HCT116 (cell line): ENCODE results near the gene COQ10B. TPM values are rescaled to one million over a fixed set of nuclear protein-coding genes. Genes with fewer than 3 reads are reported as not detected.

Experiments
- ATAC-seq: fragments of 200-7000 bp; cut with Tn5 transposase; 2 replicates; pipeline ENCODE4 v1.9.1; 2020; ENCODE audit warnings: mild to moderate bottlenecking, moderate library complexity
- BruUV-seq: library from RNA; stranded (reverse); fragments of 400-500 nt; replicated peaks from 2 replicates; lab custom pipeline; 2021; lab: Mats Ljungman, UMichigan
- CTCF ChIA-PET: fragments of 300-600 bp; sonication (Branson Sonifier 250); formaldehyde crosslinking; loops from one replicate; lab custom pipeline; 2021; ENCODE audit warnings: antibody characterized with exemption; lab: Charles Lee
- POLR2A ChIA-PET: fragments of 300-600, 350-600 bp; sonication (Branson Sonifier 250); formaldehyde crosslinking; loops from one replicate; lab custom pipeline; 2021; ENCODE audit warnings: antibody characterized with exemption; lab: Charles Lee
- RAD21 ChIA-PET, 2 experiments: fragments of 300-600 bp; sonication (Branson Sonifier 250); formaldehyde crosslinking; loops; one replicate each; lab custom pipeline; 2023; ENCODE audit warnings: low total read pairs in 2 of 2; ENCODE audit not compliant: uncharacterized antibody in 2 of 2, unreplicated experiment in 2 of 2, low non-redundant PET in 1 of 2; lab: Charles Lee
- DNase-seq: peaks from one replicate; pipeline ENCODE4 v3.0.0-alpha.2; 2010; ENCODE audit warnings: low read depth, low spot score
- H2AFZ ChIP-seq: fragments of 200-600 bp; shearing (Covaris generic), sonication (generic); 2 replicates; pipeline ENCODE4 v1.6.1; 2017; ENCODE audit warnings: low read depth, mixed run types, mixed read lengths, antibody characterized with exemption, low read length; ENCODE audit not compliant: poor library complexity, severe bottlenecking
- H3K27ac ChIP-seq: 2 replicates; pipeline ENCODE4 v1.5.1; 2012; ENCODE audit warnings: low read depth, low read length
- H3K27me3 ChIP-seq: fragments of 200-600 bp; sonication (generic); 2 replicates; pipeline ENCODE4 v1.6.1; 2016; ENCODE audit warnings: mixed run types, low read length, mixed read lengths; ENCODE audit not compliant: insufficient read depth
- H3K36me3 ChIP-seq, 2 experiments: fragments of 200-500 bp in 1 of 2; fragments of 200-600 bp in 1 of 2; sonication (Bioruptor generic) in 1 of 2; sonication (generic) in 1 of 2; 2 replicates each; pipeline versions ENCODE4 v1.5.1 to v1.6.1; 2014 to 2016; ENCODE audit warnings: low read length in 2 of 2, inconsistent platforms in 1 of 2, mixed read lengths in 1 of 2, mixed run types in 1 of 2; ENCODE audit not compliant: insufficient read depth in 2 of 2, control insufficient read depth in 1 of 2
- H3K4me1 ChIP-seq, 2 experiments: fragments of 200-600 bp in 1 of 2; sonication (generic) in 1 of 2; 2 replicates each; pipeline versions ENCODE4 v1.5.1 to v1.6.1; 2012 to 2017; ENCODE audit warnings: low read length in 2 of 2, inconsistent platforms in 1 of 2, mild to moderate bottlenecking in 1 of 2, mixed read lengths in 1 of 2, mixed run types in 1 of 2, moderate library complexity in 1 of 2; ENCODE audit not compliant: insufficient read depth in 2 of 2, control insufficient read depth in 1 of 2
- H3K4me2 ChIP-seq: fragments of 200-600 bp; sonication (generic); 2 replicates; pipeline ENCODE4 v1.6.1; 2017; ENCODE audit warnings: mixed run types, low read length, mixed read lengths
- H3K4me3 ChIP-seq, 2 experiments: fragments of 200-600 bp in 1 of 2; sonication (generic) in 1 of 2; replicated peaks in 1 of 2; 2 replicates each; pipeline ENCODE4 v1.5.1; 2011 to 2016; ENCODE audit warnings: low read length in 2 of 2, control low read depth in 1 of 2, low read depth in 1 of 2, mild to moderate bottlenecking in 1 of 2, mixed read lengths in 1 of 2, mixed run types in 1 of 2
- H3K79me2 ChIP-seq: fragments of 200-600 bp; sonication (generic); 2 replicates; pipeline ENCODE4 v1.6.1; 2017; ENCODE audit warnings: mild to moderate bottlenecking, mixed run types, low read length, moderate library complexity, mixed read lengths; ENCODE audit not compliant: insufficient read depth
- H3K9ac ChIP-seq: fragments of 200-600 bp; sonication (generic); 2 replicates; pipeline ENCODE4 v1.6.1; 2016; ENCODE audit warnings: low read length, mixed read lengths
- H3K9me2 ChIP-seq: fragments of 200-600 bp; sonication (generic), shearing (Covaris generic); 2 replicates; pipeline ENCODE4 v1.6.1; 2017; ENCODE audit warnings: mixed run types, mild to moderate bottlenecking, moderate library complexity; ENCODE audit not compliant: insufficient read depth
- H3K9me3 ChIP-seq, 2 experiments: fragments of 200-500 bp in 1 of 2; fragments of 200-600 bp in 1 of 2; sonication (Bioruptor generic) in 1 of 2; sonication (generic) in 1 of 2; 2 replicates each; pipeline ENCODE4 v1.6.1; 2014 to 2017; ENCODE audit warnings: low read length in 2 of 2, mixed read lengths in 2 of 2, inconsistent platforms in 1 of 2, low read depth in 1 of 2, mild to moderate bottlenecking in 1 of 2, mixed run types in 1 of 2, moderate library complexity in 1 of 2; ENCODE audit not compliant: control insufficient read depth in 1 of 2, insufficient read depth in 1 of 2
- H4K20me1 ChIP-seq: fragments of 200-600 bp; sonication (generic), shearing (Covaris generic); 2 replicates; pipeline ENCODE4 v1.6.1; 2017; ENCODE audit warnings: mixed run types, mild to moderate bottlenecking, moderate library complexity; ENCODE audit not compliant: insufficient read depth
- ATF3 ChIP-seq: IDR thresholded peaks from 2 replicates; pipeline ENCODE4 v1.6.1; 2012
- CBX3 ChIP-seq: IDR thresholded peaks from 2 replicates; pipeline ENCODE4 v1.6.1; 2012; ENCODE audit warnings: low read depth
- EZH2 ChIP-seq: fragments of 200-600 bp; sonication (generic); IDR thresholded peaks from 2 replicates; pipeline ENCODE4 v1.6.1; 2017; ENCODE audit warnings: antibody characterized with exemption, mixed run types
- FOSL1 ChIP-seq: IDR thresholded peaks from 2 replicates; pipeline ENCODE4 v1.6.1; 2012; ENCODE audit warnings: low read depth
- JUND ChIP-seq: IDR thresholded peaks from 2 replicates; pipeline ENCODE4 v1.6.1; 2012
- MAX ChIP-seq: IDR thresholded peaks from 2 replicates; pipeline ENCODE4 v1.6.1; 2012
- POLR2AphosphoS5 ChIP-seq: IDR thresholded peaks from 2 replicates; pipeline ENCODE4 v1.6.1; 2011; ENCODE audit warnings: mild to moderate bottlenecking, low read depth, low read length, moderate library complexity
- RAD21 ChIP-seq: IDR thresholded peaks from 2 replicates; pipeline ENCODE4 v1.6.1; 2012; ENCODE audit warnings: low read depth, mild to moderate bottlenecking
- SIN3A ChIP-seq: IDR thresholded peaks from 2 replicates; pipeline ENCODE4 v1.6.1; 2012; ENCODE audit warnings: low read depth
- YY1 ChIP-seq: IDR thresholded peaks from 2 replicates; pipeline ENCODE4 v1.6.1; 2011; ENCODE audit warnings: low read length, low read depth, moderate library complexity, mild to moderate bottlenecking; ENCODE audit not compliant: insufficient replicate concordance; ENCODE audit errors: extremely low read depth
- ZBTB33 ChIP-seq: IDR thresholded peaks from 2 replicates; pipeline ENCODE4 v1.6.1; 2011; ENCODE audit warnings: mild to moderate bottlenecking, low read length, moderate library complexity; ENCODE audit not compliant: insufficient replicate concordance; ENCODE audit errors: extremely low read depth
- ZFX ChIP-seq: fragments of 450-650 bp; IDR thresholded peaks from 2 replicates; pipeline ENCODE4 v1.6.1; 2017
- intact Hi-C: fragments of 100-400 bp; cut with micrococcal nuclease; formaldehyde crosslinking; loops from 2 replicates; pipeline ENCODE4 v1.10.0; 2022
- total RNA-seq: library from RNA; stranded (reverse); gene quantifications from one replicate; pipeline ENCODE4 v1.2.1, GENCODE V29; 2021; ENCODE audit not compliant: unreplicated experiment

COQ10B gene
- total RNA-seq, 1 experiment from 2014 or later: 20.4 TPM

- no peak overlapping the region for H2AFZ ChIP-seq
- no peak overlapping the region for H3K4me3 ChIP-seq
- no peak overlapping the region for H3K27ac ChIP-seq
- no peaks in the 10 kb centered on the region for H3K27me3 ChIP-seq
- no TSS peak for BruUV-seq
- no peak for DNase-seq
- POLR2A ChIA-PET: no interaction called here
- no peaks in the 10 kb centered on the region for H3K9me2 ChIP-seq
- TF ChIP-seq FOSL1 (no peak), CBX3 (no peak), ZBTB33 (no peak)
- peaks cover 31% of the 10 kb centered on the region; the same call in 1 of the 2 replicates for H4K20me1 ChIP-seq
- H3K4me2 ChIP-seq: no peak overlapping the region
- intact Hi-C loops: no loop called here
- RAD21 ChIA-PET: no interaction called here
- no peaks in the 10 kb centered on the region for H3K4me1 ChIP-seq
- H3K79me2 ChIP-seq: peaks cover 29% of the 10 kb centered on the region
- ATAC-seq: no peak
- CTCF ChIA-PET: no interaction called here
- no peaks in the 10 kb centered on the region for H3K9me3 ChIP-seq
- peaks cover 37 to 52% of the 10 kb centered on the region in 2 experiments for H3K36me3 ChIP-seq
- no peak overlapping the region for H3K9ac ChIP-seq
Measured at GRCh38 chr2:197486175-197486574, 32.8 kb downstream of the COQ10B start.

GRCh38 chr2:197487385-197487784 is 34.0 kb downstream of the COQ10B start:
- ChIA-PET CTCF (no interaction called here), RAD21 (no interaction called here), POLR2A (no interaction called here)
- H3K9me2 ChIP-seq: no peaks in the 10 kb centered on the region
- no peak overlapping the region for H3K4me2 ChIP-seq
- H3K27me3 ChIP-seq: no peaks in the 10 kb centered on the region
- no TSS peak for BruUV-seq
- peaks cover 45 to 64% of the 10 kb centered on the region in 2 experiments for H3K36me3 ChIP-seq
- peaks cover 41% of the 10 kb centered on the region; the same call in 1 of the 2 replicates for H4K20me1 ChIP-seq
- no peak overlapping the region for H2AFZ ChIP-seq
- H3K79me2 ChIP-seq: peaks cover 41% of the 10 kb centered on the region
- DNase-seq (no peak), ATAC-seq (no peak)
- H3K4me1 ChIP-seq: no peaks in the 10 kb centered on the region
- no peak overlapping the region for H3K4me3 ChIP-seq
- H3K27ac ChIP-seq: no peak overlapping the region
- no peak overlapping the region for H3K9ac ChIP-seq
- H3K9me3 ChIP-seq: no peaks in the 10 kb centered on the region
- intact Hi-C loops: no loop called here
- TF ChIP-seq ATF3: no peak
- no peak for TF ChIP-seq SIN3A
- TF ChIP-seq ZBTB33: no peak
- no peak for TF ChIP-seq ZFX
- TF ChIP-seq CBX3: no peak
- TF ChIP-seq MAX: no peak
- TF ChIP-seq JUND: no peak
- no peak for TF ChIP-seq YY1
- TF ChIP-seq POLR2AphosphoS5: no peak
- TF ChIP-seq RAD21: no peak
- no peak for TF ChIP-seq EZH2
